Bronchus fibroblast of lung (primary cell): ENCODE results near the gene C11orf24. TPM values are rescaled to one million over a fixed set of nuclear protein-coding genes. Genes with fewer than 3 reads are reported as not detected.

Source experiments
- total RNA-seq: library from RNA; depleted of rRNA; stranded (reverse); fragments of >200 nt; gene quantifications from 2 replicates; pipeline ENCODE4 v1.2.3, GENCODE V29; 2015

Gene C11orf24
- 67.8 and 76.0 TPM in 2 replicates for total RNA-seq

DNA sequence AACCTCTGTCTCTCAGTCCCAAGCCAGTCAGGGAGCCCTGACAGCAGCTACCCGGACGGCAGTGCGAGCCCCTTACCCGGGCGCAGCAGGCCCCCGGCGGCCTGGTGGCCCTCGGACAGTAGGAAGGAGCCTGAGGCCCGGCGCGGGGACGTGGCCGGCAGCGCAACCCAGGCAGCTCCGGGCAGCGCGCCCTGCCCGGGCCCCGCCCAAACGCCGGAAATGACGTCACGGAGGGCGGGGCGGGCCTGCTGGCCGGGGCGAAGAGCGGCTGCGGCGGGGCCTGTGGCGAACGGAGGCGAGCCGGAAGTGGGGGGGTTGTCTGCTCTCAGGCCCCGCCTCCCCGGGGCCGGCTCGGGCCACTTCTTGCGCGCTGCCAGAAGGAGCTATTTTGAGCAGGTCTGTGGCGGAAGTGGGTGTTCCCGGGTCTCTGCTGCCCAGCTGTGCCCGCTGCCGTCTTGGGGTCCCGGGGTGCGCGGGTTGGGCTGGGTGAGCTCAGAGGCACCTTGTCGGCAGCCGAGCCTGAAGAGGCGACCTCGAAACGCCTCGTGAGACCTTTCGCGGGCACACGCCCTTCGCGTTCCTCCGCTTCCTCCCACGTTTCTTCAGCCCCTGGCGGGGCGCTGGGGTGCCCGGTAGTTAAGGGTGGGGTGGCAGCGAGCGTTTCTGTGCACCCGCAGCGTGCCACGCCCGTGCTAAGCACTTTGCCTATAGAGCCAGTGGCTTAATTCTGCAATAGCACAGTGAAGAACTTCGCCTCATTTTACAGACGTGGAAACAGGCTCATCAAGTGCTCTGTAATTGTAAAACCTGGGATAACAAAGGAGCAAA lies at the start of gene C11orf24:
Gene C11orf24 (minus strand): TSS at position 193 of the 828 bp plus-strand sequence. CDS start 8,206 bp downstream, outside the sequence.

DNA sequence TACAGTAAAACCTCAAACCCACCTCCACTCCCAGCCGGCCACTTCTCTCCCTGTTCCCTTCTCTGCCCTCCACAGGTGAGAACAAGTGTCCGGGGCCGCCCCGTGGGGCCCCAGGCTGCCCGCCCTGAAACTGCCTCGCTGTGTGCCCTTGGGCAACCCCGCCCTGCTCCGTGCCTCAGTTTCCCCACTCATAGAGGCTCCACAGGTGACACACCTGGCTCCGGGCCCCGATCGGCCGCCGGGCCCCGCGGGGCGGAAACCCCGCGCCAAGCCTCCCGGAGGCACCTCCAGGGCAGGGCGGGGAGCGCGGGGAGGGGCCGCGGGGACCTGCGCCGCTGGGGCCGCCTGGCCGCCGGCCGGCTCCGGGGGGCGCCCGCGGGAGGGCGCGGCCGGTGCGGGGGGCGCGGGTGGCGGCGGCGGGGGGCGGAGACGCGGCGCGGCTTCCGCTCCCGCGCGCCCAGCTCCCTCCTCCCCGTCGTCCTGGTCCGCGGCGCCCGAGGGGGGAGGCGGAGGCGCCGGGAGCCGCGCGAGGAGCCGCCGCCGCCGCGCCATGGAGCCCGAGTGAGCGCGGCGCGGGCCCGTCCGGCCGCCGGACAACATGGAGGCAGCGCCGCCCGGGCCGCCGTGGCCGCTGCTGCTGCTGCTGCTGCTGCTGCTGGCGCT lies 40.5 kb upstream of the C11orf24 start, which contains the start of gene LRP5:
Gene LRP5 (plus strand): TSS at position 475 of the 663 bp plus-strand sequence. CDS start 124 bp downstream, at position 599.

DNA sequence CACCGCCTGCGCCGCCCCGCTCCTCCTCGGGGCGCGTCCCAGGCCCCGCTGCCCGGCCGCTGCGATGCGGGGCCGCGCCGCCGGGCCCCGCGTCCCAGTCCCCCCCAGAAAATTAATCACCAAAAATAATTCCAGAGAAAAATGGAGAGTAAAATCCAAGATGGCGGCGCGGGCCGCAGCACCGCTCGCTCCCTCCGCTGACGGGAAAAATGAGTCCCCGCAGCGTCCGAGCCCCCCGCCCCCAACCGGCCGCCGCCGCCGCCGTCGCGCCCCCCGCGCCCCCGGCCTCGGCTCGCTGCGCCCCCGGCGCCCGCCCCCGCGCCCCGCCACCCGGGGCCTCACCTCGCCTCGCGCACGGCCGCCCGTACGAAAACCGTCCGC lies 58.6 kb downstream of the C11orf24 start, which contains the start of gene KMT5B:
Gene KMT5B (minus strand): TSS at position 162 of the 381 bp plus-strand sequence. CDS start 23,220 bp downstream, outside the sequence.

Other genes with a start within 250 kb of the C11orf24 start
- 277 and 294 TPM in 2 replicates for gene NDUFS8, start 241.3 kb downstream of the C11orf24 start, total RNA-seq
- 99.0 and 101 TPM in 2 replicates for gene TCIRG1, start 232.9 kb downstream of the C11orf24 start, total RNA-seq
- 7.2 and 11.3 TPM in 2 replicates for gene CHKA, start 150.6 kb downstream of the C11orf24 start, total RNA-seq
- 10.4 and 10.6 TPM in 2 replicates for gene KMT5B, start 58.7 kb downstream of the C11orf24 start, total RNA-seq
- gene LRP5, start 40.6 kb upstream of the C11orf24 start, total RNA-seq = 14.1 and 14.7 TPM in 2 replicates
- 48.0 and 55.5 TPM in 2 replicates for gene PPP6R3, start 188.8 kb upstream of the C11orf24 start, total RNA-seq